Measurements from ENCODE around the gene PLAC8L1. TPM values are rescaled to one million over a fixed set of nuclear protein-coding genes. Genes with fewer than 3 reads are reported as not detected.

PLAC8L1 gene
- polyA plus RNA-seq, 1 experiment, result 0.33 TPM

- Histone ChIP-seq H3K4me3 (ENCODE audit: low read depth, low read length) (no peak overlapping the region), H3K27me3 (ENCODE audit: control insufficient read depth, insufficient read depth, low read length) (no peaks in the 10 kb centered on the region), H3K36me3 (ENCODE audit: control insufficient read depth, insufficient read depth, low read length) (no peaks in the 10 kb centered on the region)
- no peak for DNase-seq (ENCODE audit: low read depth)
- ChIA-PET POLR2A (no interaction called here), CTCF (no interaction called here)
- TF ChIP-seq CTCF (IDR thresholded peaks at IDR 0.05; ENCODE audit: insufficient read depth, low read depth, low read length), result no peak
Measured at GRCh38 chr5:146098047-146098446, 7.3 kb downstream of the PLAC8L1 start.

GRCh38 chr5:146091881-146092280, 13.5 kb downstream of the PLAC8L1 start:
- TF ChIP-seq CTCF (IDR thresholded peaks at IDR 0.05; ENCODE audit: insufficient read depth, low read depth, low read length), result no peak
- no peaks in the 10 kb centered on the region for H3K36me3 ChIP-seq (ENCODE audit: control insufficient read depth, insufficient read depth, low read length)
- DNase-seq (ENCODE audit: low read depth), result no peak
- CTCF ChIA-PET, result no interaction called here
- POLR2A ChIA-PET, result interaction anchor here (0.6 kb wide), 1 partner anchor 35 kb away, joined by 4 read pairs; no protein-coding TSS in a partner anchor
- no peaks in the 10 kb centered on the region for H3K27me3 ChIP-seq (ENCODE audit: control insufficient read depth, insufficient read depth, low read length)
- no peak overlapping the region for H3K4me3 ChIP-seq (ENCODE audit: low read depth, low read length)

GRCh38 chr5:146089287-146089686, 16.1 kb downstream of the PLAC8L1 start:
- CTCF ChIA-PET, result no interaction called here
- POLR2A ChIA-PET, result no interaction called here

GRCh38 chr5:146088098-146088497, 17.3 kb downstream of the PLAC8L1 start:
- POLR2A ChIA-PET, result no interaction called here
- Histone ChIP-seq H3K36me3 (ENCODE audit: control insufficient read depth, insufficient read depth, low read length) (no peaks in the 10 kb centered on the region), H3K27me3 (ENCODE audit: control insufficient read depth, insufficient read depth, low read length) (no peaks in the 10 kb centered on the region), H3K4me3 (ENCODE audit: low read depth, low read length) (no peak overlapping the region)
- DNase-seq (ENCODE audit: low read depth), result no peak
- TF ChIP-seq CTCF (IDR thresholded peaks at IDR 0.05; ENCODE audit: insufficient read depth, low read depth, low read length), result no peak
- CTCF ChIA-PET, result no interaction called here

More at GRCh38 chr5:146089287-146089686, 16.1 kb downstream of the PLAC8L1 start:
- no peak for DNase-seq (ENCODE audit: low read depth)
- Histone ChIP-seq H3K4me3 (ENCODE audit: low read depth, low read length) (no peak overlapping the region), H3K27me3 (ENCODE audit: control insufficient read depth, insufficient read depth, low read length) (no peaks in the 10 kb centered on the region), H3K36me3 (ENCODE audit: control insufficient read depth, insufficient read depth, low read length) (no peaks in the 10 kb centered on the region)
- no peak for TF ChIP-seq CTCF (IDR thresholded peaks at IDR 0.05; ENCODE audit: insufficient read depth, low read depth, low read length)

GRCh38 chr5:146084376-146084775, 21.0 kb downstream of the PLAC8L1 start:
- ChIA-PET CTCF (no interaction called here), POLR2A (no interaction called here)
- TF ChIP-seq CTCF (IDR thresholded peaks at IDR 0.05; ENCODE audit: insufficient read depth, low read depth, low read length), result no peak
- no peak for DNase-seq (ENCODE audit: low read depth)
- H3K4me3 ChIP-seq (ENCODE audit: low read depth, low read length), result no peak overlapping the region
- H3K27me3 ChIP-seq (ENCODE audit: control insufficient read depth, insufficient read depth, low read length), result no peaks in the 10 kb centered on the region
- no peaks in the 10 kb centered on the region for H3K36me3 ChIP-seq (ENCODE audit: control insufficient read depth, insufficient read depth, low read length)

Data from BJ (cell line).